Measurements from ENCODE around the gene WIPF3. TPM values are rescaled to one million over a fixed set of nuclear protein-coding genes. Genes with fewer than 3 reads are reported as not detected.
"Not testable (repeated sequence)": the region's sequence is repeated elsewhere in the genome, so short reads cannot be mapped to it uniquely, and the experiment has no call there.

The WIPF3 gene
- total and polyA plus RNA-seq, 12 donors, result 1.1 to 15.4 (median 6.9) TPM

DNA sequence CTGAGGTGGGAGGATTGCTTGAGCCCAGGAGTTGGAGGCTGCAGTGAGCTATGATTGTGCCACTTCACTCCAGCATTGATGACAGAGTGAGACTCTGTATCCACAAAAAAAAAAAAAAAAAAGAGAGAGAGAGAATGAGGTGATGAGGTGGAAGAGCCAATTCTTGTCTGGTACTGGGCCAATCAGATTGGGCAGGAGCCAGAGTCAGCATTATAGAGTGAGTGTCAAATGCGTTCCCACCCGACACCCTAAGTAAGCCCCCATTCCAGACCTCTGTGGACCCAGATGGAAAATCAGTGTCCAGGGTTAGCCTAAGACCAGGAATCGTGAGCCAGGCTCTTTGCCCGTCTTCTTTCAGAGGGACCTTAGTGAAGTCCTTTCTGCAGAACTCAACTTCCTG, 83.9 kb downstream of the WIPF3 start:
- H3K9me3 ChIP-seq, result no peaks in the 10 kb centered on the region
- H3K27ac ChIP-seq, result no peak overlapping the region
- ATAC-seq (no peak), DNase-seq (no peak)
- H3K4me3 ChIP-seq, result no peak overlapping the region
- no peaks in the 10 kb centered on the region for H3K4me1 ChIP-seq
- H3K36me3 ChIP-seq, result peaks cover 0 to 12% (median 0%) of the 10 kb centered on the region in 9 donors
- TF ChIP-seq, protein P1, sequence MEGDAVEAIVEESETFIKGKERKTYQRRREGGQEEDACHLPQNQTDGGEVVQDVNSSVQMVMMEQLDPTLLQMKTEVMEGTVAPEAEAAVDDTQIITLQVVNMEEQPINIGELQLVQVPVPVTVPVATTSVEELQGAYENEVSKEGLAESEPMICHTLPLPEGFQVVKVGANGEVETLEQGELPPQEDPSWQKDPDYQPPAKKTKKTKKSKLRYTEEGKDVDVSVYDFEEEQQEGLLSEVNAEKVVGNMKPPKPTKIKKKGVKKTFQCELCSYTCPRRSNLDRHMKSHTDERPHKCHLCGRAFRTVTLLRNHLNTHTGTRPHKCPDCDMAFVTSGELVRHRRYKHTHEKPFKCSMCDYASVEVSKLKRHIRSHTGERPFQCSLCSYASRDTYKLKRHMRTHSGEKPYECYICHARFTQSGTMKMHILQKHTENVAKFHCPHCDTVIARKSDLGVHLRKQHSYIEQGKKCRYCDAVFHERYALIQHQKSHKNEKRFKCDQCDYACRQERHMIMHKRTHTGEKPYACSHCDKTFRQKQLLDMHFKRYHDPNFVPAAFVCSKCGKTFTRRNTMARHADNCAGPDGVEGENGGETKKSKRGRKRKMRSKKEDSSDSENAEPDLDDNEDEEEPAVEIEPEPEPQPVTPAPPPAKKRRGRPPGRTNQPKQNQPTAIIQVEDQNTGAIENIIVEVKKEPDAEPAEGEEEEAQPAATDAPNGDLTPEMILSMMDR (IDR thresholded peaks at IDR 0.05), result no peak
- no peaks in the 10 kb centered on the region for H3K27me3 ChIP-seq
- 91% methylated on average over 4 of the region's 4 CpGs for WGBS, 2 donors
- intact Hi-C loops (cut with DNase I), result no loop called here

DNA sequence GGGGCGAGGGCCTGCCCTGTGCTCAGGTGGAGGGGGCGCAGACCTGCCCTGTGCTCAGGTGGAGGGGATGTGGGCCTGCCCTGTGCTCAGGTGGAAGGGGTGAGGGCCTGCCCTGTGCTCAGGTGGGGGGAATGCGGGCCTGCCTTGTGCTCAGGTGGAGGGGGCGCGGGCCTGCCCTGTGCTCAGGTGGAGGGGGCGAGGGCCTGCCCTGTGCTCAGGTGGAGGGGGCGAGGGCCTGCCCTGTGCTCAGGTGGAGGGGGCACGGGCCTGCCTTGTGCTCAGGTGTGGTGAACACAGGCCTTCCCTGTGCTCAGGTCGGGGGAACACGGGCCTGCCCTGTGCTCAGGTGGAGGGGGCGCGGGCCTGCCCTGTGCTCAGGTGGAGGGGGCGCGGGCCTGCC, 84.5 kb downstream of the WIPF3 start:
- intact Hi-C loops (cut with DNase I); ATAC-seq; H3K4me3 ChIP-seq; H3K4me1 ChIP-seq; DNase-seq; H3K9me3 ChIP-seq; H3K27me3 ChIP-seq; H3K27ac ChIP-seq: not testable (repeated sequence)
- H3K36me3 ChIP-seq, result peaks cover 0 to 12% (median 0%) of the 10 kb centered on the region in 9 donors
- WGBS, 2 donors, result 74 to 83% methylated on average over 9 to 13 of the region's 14 CpGs

DNA sequence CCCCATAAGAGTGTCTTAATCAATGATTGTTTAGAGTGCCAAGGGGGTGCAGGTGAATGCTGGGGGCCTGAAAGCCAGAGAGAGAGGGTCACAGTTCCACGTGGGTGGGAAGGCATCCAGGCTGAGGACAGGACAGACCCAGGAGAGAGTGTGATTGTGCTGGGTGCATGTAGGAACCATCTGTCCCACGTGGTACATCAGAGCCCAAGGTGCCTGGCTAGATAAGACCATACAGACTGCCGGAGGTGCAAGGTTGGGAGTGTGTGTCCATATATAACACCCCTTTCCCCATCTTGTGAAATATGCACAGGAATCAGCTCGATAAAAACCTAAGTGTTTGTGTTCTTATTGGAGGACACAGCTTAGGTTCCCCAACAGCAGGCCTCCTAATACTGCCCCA, 85.5 kb downstream of the WIPF3 start:
- intact Hi-C loops (cut with DNase I), result no loop called here
- TF ChIP-seq, protein P1 (IDR thresholded peaks at IDR 0.05), result no peak
- no peak for ATAC-seq
- Histone ChIP-seq H3K4me1 (no peaks in the 10 kb centered on the region), H3K9me3 (peaks cover 0 to 1% (median 0%) of the 10 kb centered on the region in 11 donors), H3K36me3 (peaks cover 0 to 12% (median 0%) of the 10 kb centered on the region in 9 donors), H3K27me3 (no peaks in the 10 kb centered on the region), H3K4me3 (no peak overlapping the region), H3K27ac (no peak overlapping the region)
- DNase-seq, result no peak
- WGBS, 2 donors, result 84 to 86% methylated on average over 4 of the region's 4 CpGs

DNA sequence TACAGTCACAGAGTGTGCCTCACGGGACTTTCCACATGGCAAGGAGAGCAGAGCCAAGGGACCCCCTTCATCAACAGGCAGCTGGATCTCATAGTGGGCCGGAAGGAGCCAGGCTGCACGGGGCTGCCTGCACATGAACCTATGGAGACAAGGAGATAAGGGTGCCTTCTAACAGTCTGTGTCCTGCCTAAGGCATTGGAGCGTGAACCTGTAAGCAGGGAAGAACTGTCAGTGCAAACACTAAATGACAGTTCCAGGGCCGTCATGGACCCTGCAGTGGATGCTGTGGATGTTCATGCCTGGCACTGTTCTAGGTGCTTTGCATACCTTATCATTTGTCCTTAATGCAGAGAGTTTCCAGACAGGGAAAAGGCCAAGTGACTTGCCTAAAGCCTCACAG, 85.9 kb downstream of the WIPF3 start:
- Histone ChIP-seq H3K4me1 (no peaks in the 10 kb centered on the region), H3K4me3 (no peak overlapping the region), H3K27ac (no peak overlapping the region), H3K36me3 (peaks cover 0 to 12% (median 0%) of the 10 kb centered on the region in 9 donors), H3K9me3 (peaks cover 0 to 6% (median 0%) of the 10 kb centered on the region in 11 donors), H3K27me3 (no peaks in the 10 kb centered on the region)
- DNase-seq (no peak), ATAC-seq (no peak)
- WGBS, 2 donors, result 90 to 91% methylated on average over 5 of the region's 5 CpGs
- TF ChIP-seq, protein P1 (IDR thresholded peaks at IDR 0.05), result no peak
- intact Hi-C loops (cut with DNase I), result no loop called here

DNA sequence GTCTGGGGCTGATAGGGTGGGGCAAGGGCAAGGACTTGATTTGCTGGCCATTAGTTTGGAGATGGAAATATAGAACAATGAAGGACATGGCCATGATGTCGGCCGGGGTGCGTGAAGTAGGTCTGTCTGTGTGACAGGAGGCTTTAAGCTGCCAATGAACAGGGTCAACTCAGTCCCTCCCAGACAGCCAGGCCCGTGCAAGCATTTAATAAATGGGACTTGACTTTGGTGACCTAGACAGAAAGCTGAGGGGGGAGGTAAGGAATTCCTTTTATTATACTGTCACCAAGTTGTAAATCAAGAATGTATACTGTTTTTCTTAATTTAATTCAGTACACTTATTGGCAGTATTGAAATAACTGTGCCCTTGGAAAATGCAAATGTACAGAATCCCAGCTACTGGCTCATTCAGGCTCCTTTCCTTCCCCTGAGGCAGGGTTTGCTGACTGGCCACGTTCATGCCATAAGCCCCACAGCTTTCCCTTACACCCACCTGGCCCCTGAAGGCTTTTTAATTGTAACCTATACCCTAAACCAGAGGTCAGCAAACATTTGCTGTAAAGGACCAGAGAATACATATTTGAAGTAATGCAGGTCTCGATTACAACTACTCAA, 87.2 kb downstream of the WIPF3 start:
- intact Hi-C loops (cut with DNase I), result no loop called here
- no peak for DNase-seq
- no peak for ATAC-seq
- Histone ChIP-seq H3K36me3 (peaks cover 0 to 8% (median 0%) of the 10 kb centered on the region in 9 donors), H3K9me3 (peaks cover 0 to 7% (median 0%) of the 10 kb centered on the region in 11 donors), H3K4me3 (no peak overlapping the region), H3K27me3 (no peaks in the 10 kb centered on the region), H3K4me1 (no peaks in the 10 kb centered on the region), H3K27ac (no peak overlapping the region)
- WGBS, 2 donors, result 83 to 89% methylated on average over 6 of the region's 6 CpGs
- TF ChIP-seq, protein P1 (IDR thresholded peaks at IDR 0.05), result no peak

Measured in heart right ventricle (tissue), 16 donors.